ENCODE measurements around the gene RRBP1.

The RRBP1 gene

DNA sequence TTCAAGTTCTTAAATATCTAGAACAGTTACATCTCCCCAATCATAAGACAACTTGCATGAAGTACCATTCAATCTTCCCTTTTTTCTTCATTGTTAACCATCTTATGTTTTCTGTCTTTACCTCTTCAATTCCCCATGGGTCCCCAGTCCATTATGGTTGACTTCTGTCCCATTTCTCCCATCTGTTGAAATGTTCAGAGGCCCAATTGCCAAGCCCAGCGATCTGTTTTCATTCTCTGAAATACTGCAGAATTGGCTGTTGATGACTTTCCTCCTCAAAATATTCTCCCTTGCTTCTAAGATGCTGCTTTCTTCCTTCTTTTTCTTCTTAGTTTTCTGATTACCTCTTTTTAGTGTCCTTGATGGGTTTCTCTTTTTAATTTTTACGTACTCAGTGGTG, 86.2 kb downstream of the RRBP1 start:
- TF ChIP-seq FOXP2 (optimal IDR thresholded peaks at IDR 0.05; ENCODE audit: borderline replicate concordance, extremely low read depth, extremely low read length, insufficient read depth) (no peak), TAF1 (IDR thresholded peaks at IDR 0.05; ENCODE audit: borderline replicate concordance, insufficient read depth, low read length) (no peak), SIN3A (IDR thresholded peaks at IDR 0.05; ENCODE audit: borderline replicate concordance, insufficient read depth, low read length) (no peak), POLR2AphosphoS5 (IDR thresholded peaks at IDR 0.05; ENCODE audit: low read depth, low read length) (no peak)
- TF ChIP-seq, protein P1, sequence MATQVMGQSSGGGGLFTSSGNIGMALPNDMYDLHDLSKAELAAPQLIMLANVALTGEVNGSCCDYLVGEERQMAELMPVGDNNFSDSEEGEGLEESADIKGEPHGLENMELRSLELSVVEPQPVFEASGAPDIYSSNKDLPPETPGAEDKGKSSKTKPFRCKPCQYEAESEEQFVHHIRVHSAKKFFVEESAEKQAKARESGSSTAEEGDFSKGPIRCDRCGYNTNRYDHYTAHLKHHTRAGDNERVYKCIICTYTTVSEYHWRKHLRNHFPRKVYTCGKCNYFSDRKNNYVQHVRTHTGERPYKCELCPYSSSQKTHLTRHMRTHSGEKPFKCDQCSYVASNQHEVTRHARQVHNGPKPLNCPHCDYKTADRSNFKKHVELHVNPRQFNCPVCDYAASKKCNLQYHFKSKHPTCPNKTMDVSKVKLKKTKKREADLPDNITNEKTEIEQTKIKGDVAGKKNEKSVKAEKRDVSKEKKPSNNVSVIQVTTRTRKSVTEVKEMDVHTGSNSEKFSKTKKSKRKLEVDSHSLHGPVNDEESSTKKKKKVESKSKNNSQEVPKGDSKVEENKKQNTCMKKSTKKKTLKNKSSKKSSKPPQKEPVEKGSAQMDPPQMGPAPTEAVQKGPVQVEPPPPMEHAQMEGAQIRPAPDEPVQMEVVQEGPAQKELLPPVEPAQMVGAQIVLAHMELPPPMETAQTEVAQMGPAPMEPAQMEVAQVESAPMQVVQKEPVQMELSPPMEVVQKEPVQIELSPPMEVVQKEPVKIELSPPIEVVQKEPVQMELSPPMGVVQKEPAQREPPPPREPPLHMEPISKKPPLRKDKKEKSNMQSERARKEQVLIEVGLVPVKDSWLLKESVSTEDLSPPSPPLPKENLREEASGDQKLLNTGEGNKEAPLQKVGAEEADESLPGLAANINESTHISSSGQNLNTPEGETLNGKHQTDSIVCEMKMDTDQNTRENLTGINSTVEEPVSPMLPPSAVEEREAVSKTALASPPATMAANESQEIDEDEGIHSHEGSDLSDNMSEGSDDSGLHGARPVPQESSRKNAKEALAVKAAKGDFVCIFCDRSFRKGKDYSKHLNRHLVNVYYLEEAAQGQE (IDR thresholded peaks at IDR 0.05; ENCODE audit: insufficient read depth in 1 of 2, low read depth in 2 of 2, low read length in 2 of 2): no peak

GRCh38 chr20:17594443-17594842, 87.6 kb downstream of the RRBP1 start:
- no peak for TF ChIP-seq FOXP2 (optimal IDR thresholded peaks at IDR 0.05; ENCODE audit: borderline replicate concordance, extremely low read depth, extremely low read length, insufficient read depth)
- TF ChIP-seq, protein P1 (IDR thresholded peaks at IDR 0.05; ENCODE audit: insufficient read depth in 1 of 2, low read depth in 2 of 2, low read length in 2 of 2): no peak
- no peak for TF ChIP-seq TAF1 (IDR thresholded peaks at IDR 0.05; ENCODE audit: borderline replicate concordance, insufficient read depth, low read length)
- TF ChIP-seq SIN3A (IDR thresholded peaks at IDR 0.05; ENCODE audit: borderline replicate concordance, insufficient read depth, low read length): no peak
- no peak for TF ChIP-seq POLR2AphosphoS5 (IDR thresholded peaks at IDR 0.05; ENCODE audit: low read depth, low read length)

- TF ChIP-seq SIN3A (IDR thresholded peaks at IDR 0.05; ENCODE audit: borderline replicate concordance, insufficient read depth, low read length): no peak
- no peak for TF ChIP-seq FOXP2 (optimal IDR thresholded peaks at IDR 0.05; ENCODE audit: borderline replicate concordance, extremely low read depth, extremely low read length, insufficient read depth)
- TF ChIP-seq, protein P1 (IDR thresholded peaks at IDR 0.05; ENCODE audit: insufficient read depth in 1 of 2, low read depth in 2 of 2, low read length in 2 of 2): no peak
- no peak for TF ChIP-seq POLR2AphosphoS5 (IDR thresholded peaks at IDR 0.05; ENCODE audit: low read depth, low read length)
- TF ChIP-seq TAF1 (IDR thresholded peaks at IDR 0.05; ENCODE audit: borderline replicate concordance, insufficient read depth, low read length): no peak
Measured at GRCh38 chr20:17593902-17594301, 88.1 kb downstream of the RRBP1 start.

DNA sequence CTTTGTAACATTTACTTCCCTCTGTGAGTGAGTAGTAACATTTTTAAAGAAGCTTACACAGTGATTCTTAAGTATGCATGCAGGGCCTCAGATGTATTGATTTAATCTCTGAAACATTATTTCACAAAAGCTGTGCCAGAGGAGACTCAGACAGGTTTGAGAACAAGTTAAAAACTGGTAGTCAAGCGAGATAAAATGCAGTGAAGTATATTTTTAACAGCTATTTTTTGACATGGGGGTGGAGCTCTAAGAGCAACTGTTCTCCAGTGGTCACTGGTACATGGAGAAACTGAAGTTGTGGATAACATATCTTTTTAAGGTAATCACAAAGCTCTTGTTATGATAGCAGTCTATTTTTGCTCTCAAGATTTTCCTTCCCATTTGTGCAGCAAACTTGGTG, 91.8 kb downstream of the RRBP1 start:
- no peak for TF ChIP-seq POLR2AphosphoS5 (IDR thresholded peaks at IDR 0.05; ENCODE audit: low read depth, low read length)
- no peak for TF ChIP-seq TAF1 (IDR thresholded peaks at IDR 0.05; ENCODE audit: borderline replicate concordance, insufficient read depth, low read length)
- TF ChIP-seq SIN3A (IDR thresholded peaks at IDR 0.05; ENCODE audit: borderline replicate concordance, insufficient read depth, low read length): no peak
- TF ChIP-seq, protein P1 (IDR thresholded peaks at IDR 0.05; ENCODE audit: insufficient read depth in 1 of 2, low read depth in 2 of 2, low read length in 2 of 2): no peak
- TF ChIP-seq FOXP2 (optimal IDR thresholded peaks at IDR 0.05; ENCODE audit: borderline replicate concordance, extremely low read depth, extremely low read length, insufficient read depth): no peak
